Endothelial cell of umbilical vein (primary cell): ENCODE results near the gene CEP97. TPM values are rescaled to one million over a fixed set of nuclear protein-coding genes. Genes with fewer than 3 reads are reported as not detected.

Source experiments
- BruUV-seq: library from RNA; stranded (reverse); fragments of 400-500 nt; replicated peaks from 2 replicates; lab custom pipeline; 2021; lab: Mats Ljungman, UMichigan
- CTCF ChIA-PET: fragments of 300-600, 350-600 bp; sonication (Branson Sonifier 250); formaldehyde crosslinking; loops from one replicate; lab custom pipeline; 2021; ENCODE audit warnings: antibody characterized with exemption, inconsistent platforms; lab: Charles Lee
- POLR2A ChIA-PET: fragments of 300-600, 350-600 bp; sonication (Branson Sonifier 250); formaldehyde crosslinking; loops from one replicate; lab custom pipeline; 2021; ENCODE audit warnings: antibody characterized with exemption, inconsistent platforms; lab: Charles Lee
- DNase-seq: peaks from one replicate; pipeline ENCODE4 v3.0.0-alpha.2; 2011; ENCODE audit warnings: low read depth, low spot score
- FAIRE-seq: peaks from 2 replicates; lab custom pipeline; 2011; peaks lifted over from hg19 to GRCh38; lab: Jason Lieb, UNC
- H2AFZ ChIP-seq: 2 replicates; pipeline ENCODE4 v1.6.0; 2012; ENCODE audit warnings: low read depth, low read length, control low read depth, inconsistent platforms
- H3K27ac ChIP-seq: 2 replicates; pipeline ENCODE4 v1.5.1; 2011; ENCODE audit warnings: low read depth, mild to moderate bottlenecking, control low read depth, low read length, moderate library complexity; ENCODE audit not compliant: insufficient read depth
- H3K27me3 ChIP-seq, 2 experiments: 2 replicates each; pipeline versions ENCODE4 v1.6.0 to v1.6.1; 2011; ENCODE audit warnings: low read length in 2 of 2, mixed read lengths in 1 of 2; ENCODE audit not compliant: control insufficient read depth in 2 of 2, insufficient read depth in 2 of 2
- H3K36me3 ChIP-seq, 2 experiments: 2 replicates in 1 of 2; 3 replicates in 1 of 2; pipeline ENCODE4 v1.5.1; 2011; ENCODE audit warnings: low read length in 2 of 2, mild to moderate bottlenecking in 1 of 2, moderate library complexity in 1 of 2; ENCODE audit not compliant: control insufficient read depth in 2 of 2, insufficient read depth in 2 of 2; ENCODE audit errors: extremely low read depth in 1 of 2
- H3K4me1 ChIP-seq: 3 replicates; pipeline ENCODE4 v1.5.1; 2011; ENCODE audit warnings: mild to moderate bottlenecking, low read length; ENCODE audit not compliant: control insufficient read depth, insufficient read depth; ENCODE audit errors: extremely low read depth
- H3K4me2 ChIP-seq: 2 replicates; pipeline ENCODE4 v1.6.1; 2011; ENCODE audit warnings: low read length, control low read depth, mixed read lengths; ENCODE audit not compliant: insufficient read depth
- H3K4me3 ChIP-seq, 3 experiments: fragments of 200-600 bp in 1 of 3; sonication (generic), shearing (Covaris generic) in 1 of 3; replicated peaks in 1 of 3; 2 replicates each; pipeline ENCODE4 v1.5.1; 2011 to 2016; ENCODE audit warnings: control low read depth in 3 of 3, low read length in 3 of 3, mild to moderate bottlenecking in 2 of 3, inconsistent platforms in 1 of 3, low read depth in 1 of 3, moderate library complexity in 1 of 3; ENCODE audit not compliant: insufficient read depth in 1 of 3
- H3K79me2 ChIP-seq: 2 replicates; pipeline ENCODE4 v1.6.0; 2012; ENCODE audit warnings: low read length, inconsistent platforms; ENCODE audit not compliant: control insufficient read depth, insufficient read depth
- H3K9ac ChIP-seq: replicated peaks from 2 replicates; pipeline ENCODE3; 2011; ENCODE audit warnings: low read length, control low read depth; ENCODE audit not compliant: insufficient read depth; ENCODE audit errors: extremely low read depth
- H3K9me1 ChIP-seq: replicated peaks from 3 replicates; pipeline ENCODE4 v1.6.0; 2011; ENCODE audit warnings: mild to moderate bottlenecking, low read length; ENCODE audit not compliant: control insufficient read depth, insufficient read depth; ENCODE audit errors: extremely low read depth
- H3K9me3 ChIP-seq: replicated peaks from 2 replicates; pipeline ENCODE4 v1.5.1; 2012; ENCODE audit warnings: low read length, inconsistent platforms; ENCODE audit not compliant: control insufficient read depth, insufficient read depth
- H4K20me1 ChIP-seq: replicated peaks from 2 replicates; pipeline ENCODE3; 2011; ENCODE audit warnings: mild to moderate bottlenecking, low read length; ENCODE audit not compliant: control insufficient read depth, insufficient read depth; ENCODE audit errors: extremely low read depth
- CTCF ChIP-seq, 2 donors: IDR thresholded peaks; 1 replicate in 1 of 2; 2 replicates in 1 of 2; pipeline ENCODE4 v1.5.1; 2011; ENCODE audit warnings: low read length in 2 of 2, mild to moderate bottlenecking in 2 of 2, moderate library complexity in 2 of 2, control low read depth in 1 of 2, inconsistent platforms in 1 of 2, low read depth in 1 of 2; ENCODE audit not compliant: insufficient read depth in 1 of 2; ENCODE audit errors: extremely low read depth in 1 of 2
- GATA2 ChIP-seq: IDR thresholded peaks from 2 replicates; pipeline ENCODE4 v1.7.0; 2011; ENCODE audit warnings: low read depth, mild to moderate bottlenecking, moderate library complexity, mixed read lengths, low read length; ENCODE audit not compliant: insufficient read length, insufficient read depth
- dilution Hi-C: fragments of 300-500 bp; cut with MboI; formaldehyde crosslinking; loops from one replicate; pipeline ENCODE4 v1.15.0; 2019; ENCODE audit warnings: low sequenced_read_pairs; ENCODE audit not compliant: extremely low pct_ligation_motif_present
- intact Hi-C: fragments of 100-400 bp; cut with micrococcal nuclease; formaldehyde crosslinking; loops from one replicate; pipeline ENCODE4 v1.10.0; 2022
- polyA plus RNA-seq, 4 experiments: library from polyadenylated mRNA; depleted of rRNA in 3 of 4; stranded (reverse) in 3 of 4; unstranded in 1 of 4; fragments of >200 nt; gene quantifications; 2 replicates each; pipeline versions ENCODE4 v1.2.1 to v1.2.3, GENCODE V29; 2011 to 2012; ENCODE audit warnings: missing spikeins in 1 of 4
- total RNA-seq: library from RNA; stranded (reverse); gene quantifications from 2 replicates; pipeline ENCODE4 v1.2.3, GENCODE V29; 2021

CEP97 gene
- total and polyA plus RNA-seq, 2 donors (not counting 3 experiments of a cell fraction or from before 2014, with no cell fraction given): 1.9 to 10.3 TPM

GRCh38 chr3:101813817-101814440 lies 89.5 kb downstream of the CEP97 start:
- intact Hi-C loops: loop anchor here (1.0 kb wide), 4 partner anchors 37 to 415 kb away; no protein-coding TSS in a partner anchor
- peak; percentile 56 for DNase-seq
- POLR2A ChIA-PET: interaction anchor here (1.1 kb wide), 1 partner anchor 411 kb away, joined by 4 read pairs; no protein-coding TSS in a partner anchor

More at GRCh38 chr3:101813817-101814440, 89.5 kb downstream of the CEP97 start:
- Histone ChIP-seq H3K79me2 (no peaks in the 10 kb centered on the region), H3K36me3 (peaks cover 0 to 2% of the 10 kb centered on the region in 2 experiments), H3K27me3 (no peaks in the 10 kb centered on the region), H3K27ac (no peak overlapping the region), H3K9ac (no peak overlapping the region), H3K4me3 (no peak overlapping the region), H3K9me3 (no peaks in the 10 kb centered on the region), H4K20me1 (no peaks in the 10 kb centered on the region), H3K4me2 (no peak overlapping the region), H3K4me1 (peaks cover 14% of the 10 kb centered on the region), H3K9me1 (no peaks in the 10 kb centered on the region), H2AFZ (no peak overlapping the region)
- peak; percentile 26 to 29 for TF ChIP-seq CTCF (IDR thresholded peaks at IDR 0.05; ENCODE audit: extremely low read depth in 1 of 2, insufficient read depth in 1 of 2, low read depth in 1 of 2, low read length in 2 of 2)
- no peak for TF ChIP-seq GATA2
- peak; percentile 63 for FAIRE-seq
- BruUV-seq: no TSS peak
- dilution Hi-C loops: no loop called here
- CTCF ChIA-PET: interaction anchor here (0.7 to 12.9 kb wide), 12 partner anchors 12 to 723 kb away, joined by 3 to 358 read pairs (median 6); partner anchors contain the start of gene NFKBIZ
